ENCODE data around the gene FMN1.

The FMN1 gene

GRCh38 chr15:32802286-32802936 is 392.1 kb downstream of the FMN1 start:
- peak; percentile 58 for DNase-seq

DNA sequence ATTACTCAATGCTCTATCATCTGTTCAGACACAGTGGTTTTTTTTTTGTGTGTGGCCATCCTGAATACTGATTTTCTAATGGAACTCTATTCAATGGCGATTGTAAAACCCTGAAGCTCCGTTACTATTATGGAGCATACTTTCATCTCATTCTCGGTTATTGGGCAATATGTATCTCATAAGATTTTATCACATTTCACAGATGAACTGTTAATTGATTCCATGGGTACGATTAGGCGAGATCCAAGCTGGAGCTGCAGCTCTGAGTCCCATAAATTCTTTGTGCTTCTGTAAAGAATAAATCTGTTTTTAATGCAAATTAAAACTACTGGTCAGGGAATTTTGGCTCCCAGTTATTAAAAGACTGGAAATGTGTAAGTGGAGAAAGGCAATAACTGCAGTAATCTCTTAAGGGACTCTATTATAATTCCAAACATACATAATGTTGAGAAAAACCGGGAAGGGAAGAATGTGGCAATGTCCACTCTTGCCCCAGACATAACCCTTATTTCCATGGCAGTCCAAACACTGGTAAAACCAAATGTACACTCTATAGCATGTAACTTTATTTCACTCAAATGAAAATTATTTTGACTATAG is 394.5 kb downstream of the FMN1 start:
- no peak for DNase-seq

GRCh38 chr15:32796856-32797255 is 397.7 kb downstream of the FMN1 start:
- no peak for DNase-seq

- no peak for DNase-seq
Observed at GRCh38 chr15:32794973-32795372, 399.5 kb downstream of the FMN1 start.

DNA sequence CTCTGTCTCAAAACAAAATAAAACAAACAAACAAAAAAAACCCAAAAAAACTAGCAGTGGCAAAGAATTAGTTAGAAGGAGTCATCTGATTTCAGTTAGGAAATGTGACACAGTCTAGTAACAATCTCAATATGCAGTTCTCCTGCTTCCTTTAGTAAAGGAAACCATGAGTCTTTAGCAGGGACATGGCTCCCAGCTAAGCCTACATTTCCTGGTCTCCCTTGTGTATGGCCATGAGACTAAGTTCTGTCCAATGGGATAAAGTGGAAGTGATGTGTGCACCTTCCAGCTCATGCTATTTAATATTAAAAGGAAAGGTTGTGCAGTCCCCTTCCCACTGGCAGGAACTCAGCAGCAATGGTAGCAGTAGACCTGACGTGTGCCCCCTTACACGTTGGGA is 402.1 kb downstream of the FMN1 start:
- no peak for DNase-seq

GRCh38 chr15:32790352-32790999 is 404.0 kb downstream of the FMN1 start:
- no peak for DNase-seq

GRCh38 chr15:32787949-32788348 is 406.6 kb downstream of the FMN1 start:
- DNase-seq = no peak

DNA sequence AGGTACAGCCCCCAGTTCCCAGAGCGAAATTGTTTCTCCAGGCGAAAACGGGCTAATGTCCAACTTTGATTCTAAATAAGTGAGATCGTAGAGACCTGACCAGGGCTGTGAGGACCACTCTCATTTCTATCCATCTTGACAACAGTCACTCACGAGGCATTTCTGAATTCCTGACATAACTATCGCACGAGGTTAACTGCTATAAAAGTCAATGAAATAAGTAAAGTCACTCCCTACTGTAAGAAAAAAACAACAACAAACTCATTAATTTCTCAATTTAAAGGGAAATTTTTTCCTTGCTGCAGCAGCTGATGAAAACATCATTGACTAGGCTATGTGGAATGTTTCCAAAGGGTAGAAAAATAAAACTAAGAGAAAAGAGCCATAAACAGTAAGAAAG is 407.6 kb downstream of the FMN1 start:
- DNase-seq = no peak

GRCh38 chr15:32784581-32784980 is 409.9 kb downstream of the FMN1 start:
- no peak for DNase-seq

- DNase-seq = no peak
Observed at GRCh38 chr15:32781781-32782180, 412.7 kb downstream of the FMN1 start.

GRCh38 chr15:32778391-32779176 is 415.9 kb downstream of the FMN1 start:
- no peak for DNase-seq

DNA sequence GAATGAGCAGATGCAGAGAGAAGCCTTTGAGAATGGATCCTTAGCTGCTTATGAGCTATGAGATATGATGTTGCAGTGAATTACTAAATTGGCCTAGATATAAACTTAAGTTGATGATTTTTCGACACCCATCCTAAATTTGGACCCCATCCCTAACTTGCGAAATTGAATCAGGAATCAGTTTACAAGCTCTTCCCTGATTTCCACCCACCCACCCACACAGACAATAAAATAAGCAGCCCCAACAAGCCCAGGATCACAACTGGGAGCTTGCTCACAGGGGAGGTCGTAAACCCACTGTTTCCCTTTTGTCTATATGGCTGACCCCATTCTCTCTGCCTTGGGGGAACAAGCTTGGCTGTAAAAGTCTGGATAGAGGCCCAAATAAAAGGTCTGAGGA is 419.4 kb downstream of the FMN1 start:
- DNase-seq = no peak

DNA sequence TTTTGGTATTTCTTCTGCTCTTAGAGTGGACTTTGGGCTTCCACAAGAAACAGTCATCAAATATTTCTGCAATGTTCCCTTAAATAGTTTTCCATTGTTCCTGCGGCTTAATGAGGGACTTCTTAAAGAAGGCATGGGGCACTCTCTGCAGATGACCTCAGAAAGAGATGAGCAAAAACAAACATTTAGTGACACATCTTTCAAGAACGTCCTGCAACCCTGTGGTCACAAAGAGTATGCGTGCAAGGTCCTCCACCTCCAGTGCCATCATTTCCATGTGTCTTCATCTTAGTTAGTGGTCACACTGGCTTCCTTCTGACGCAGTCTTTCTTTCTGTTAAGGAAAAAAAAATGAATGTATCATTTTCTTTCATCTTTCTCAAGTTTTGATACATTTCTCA is 420.5 kb downstream of the FMN1 start:
- DNase-seq = peak; percentile 36

DNA sequence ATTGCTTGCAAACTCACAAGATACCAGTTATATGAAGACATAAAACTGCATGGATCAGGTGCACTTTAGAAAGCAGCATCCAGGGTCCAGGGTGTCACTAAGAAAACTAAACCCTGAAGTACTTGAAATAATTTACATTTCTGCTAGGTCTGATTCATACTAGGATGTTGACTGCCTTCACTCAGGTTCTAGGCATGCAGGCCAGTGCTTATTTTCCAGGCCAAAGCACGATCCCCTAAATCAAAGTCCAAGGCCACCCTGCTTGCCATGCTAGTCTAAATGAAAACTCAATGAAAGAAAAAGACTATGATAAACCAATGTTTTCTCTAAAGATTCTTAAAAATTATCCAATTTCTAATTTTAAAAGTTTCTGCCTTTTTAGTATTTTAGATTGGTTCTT is 427.3 kb downstream of the FMN1 start:
- no peak for DNase-seq

GRCh38 chr15:32766101-32766500 is 428.4 kb downstream of the FMN1 start:
- no peak for DNase-seq

DNA sequence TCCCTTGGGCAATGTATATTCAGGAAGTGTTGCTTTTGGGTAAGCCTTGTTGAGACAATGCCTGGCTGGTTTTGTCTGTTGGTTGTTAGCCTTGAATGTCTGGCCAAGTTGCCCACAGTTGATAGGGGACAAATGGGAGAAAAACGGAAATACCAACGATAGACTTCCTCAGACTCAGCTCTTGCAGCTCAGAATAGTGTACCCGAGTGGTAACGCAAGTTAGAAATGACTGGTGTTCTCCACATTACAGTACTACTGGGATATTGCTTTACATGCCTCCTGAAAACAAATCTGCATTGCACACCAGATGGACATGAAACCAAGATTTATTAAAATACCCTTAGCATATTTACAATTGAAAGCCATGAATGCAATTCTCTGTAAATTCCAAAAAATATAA is 429.3 kb downstream of the FMN1 start:
- no peak for DNase-seq

DNA sequence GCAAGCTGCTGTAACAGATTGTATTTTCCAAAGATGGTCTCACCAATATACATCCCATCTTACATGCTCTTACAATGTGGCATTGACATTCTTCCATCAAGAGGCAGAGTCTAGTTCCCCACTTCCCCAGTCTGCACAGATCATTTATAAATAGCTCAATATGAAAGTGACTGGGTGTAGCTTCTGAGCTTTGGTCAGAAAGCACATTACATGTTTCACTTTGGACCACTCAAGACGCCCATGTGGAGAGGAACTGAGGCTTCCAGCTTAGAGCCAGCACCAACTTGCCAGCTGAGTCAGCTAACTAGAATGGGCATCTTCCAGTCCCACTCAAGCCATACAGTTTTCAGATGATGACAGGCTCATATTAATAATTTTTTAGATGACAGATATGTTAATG is 431.2 kb downstream of the FMN1 start:
- DNase-seq = no peak

GRCh38 chr15:32757426-32757825 is 437.1 kb downstream of the FMN1 start:
- no peak for DNase-seq

- no peak for DNase-seq
Observed at GRCh38 chr15:32750979-32751378, 443.5 kb downstream of the FMN1 start.

DNA sequence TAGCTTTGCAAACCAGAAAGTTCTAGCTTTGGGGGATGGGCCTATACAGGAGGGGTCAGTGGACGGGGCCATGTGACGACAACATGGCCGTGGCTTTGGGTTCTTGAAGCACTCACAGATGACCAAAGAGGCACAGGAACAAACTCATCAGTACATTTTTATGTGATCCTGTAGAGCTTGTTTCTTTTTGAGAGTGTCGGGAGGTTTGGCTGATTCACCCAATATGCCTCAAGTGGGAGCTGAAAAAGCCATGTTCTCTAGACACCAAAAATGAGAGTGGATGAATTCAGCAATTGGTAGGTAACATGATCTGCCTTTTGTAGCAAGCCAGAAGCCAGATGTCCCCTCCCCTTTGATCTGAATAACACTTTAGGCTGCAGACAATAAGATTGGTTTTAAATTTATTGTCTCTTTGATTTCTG is 446.6 kb downstream of the FMN1 start:
- DNase-seq = no peak

DNA sequence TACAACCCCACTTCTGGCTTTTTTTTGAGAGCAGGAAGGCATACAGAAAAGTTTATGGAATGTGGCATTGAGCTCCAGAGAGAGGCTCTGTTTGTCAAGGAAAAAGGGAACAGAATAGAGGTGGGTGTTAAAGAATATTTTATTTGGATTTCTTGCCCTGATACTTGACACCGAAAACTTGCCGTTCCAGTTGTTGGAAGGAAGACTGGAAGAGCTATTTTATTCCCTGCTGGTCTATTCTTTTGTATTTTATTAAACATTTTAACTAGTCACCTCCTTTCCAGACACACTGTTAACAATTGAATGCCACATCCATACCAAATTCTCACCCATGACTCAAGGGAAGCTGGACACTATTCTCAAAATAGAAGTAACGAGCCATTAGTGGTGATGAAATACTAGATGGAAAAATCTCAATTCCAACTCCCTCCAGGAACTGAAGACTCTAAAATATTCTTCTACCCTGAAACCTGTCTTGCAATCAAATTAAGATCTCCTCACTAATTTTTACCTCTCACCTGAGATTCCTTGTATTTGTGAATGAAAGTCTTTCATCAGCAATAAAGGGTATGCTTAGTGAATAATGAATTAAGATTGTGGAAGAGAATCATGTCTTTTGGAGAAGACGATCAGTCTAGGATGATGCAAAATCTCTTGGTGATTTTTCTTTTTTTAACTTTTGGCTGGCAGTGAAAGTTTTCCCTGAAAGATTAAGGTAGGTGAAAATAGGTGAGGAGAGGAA is 448.2 kb downstream of the FMN1 start:
- DNase-seq = no peak

DNA sequence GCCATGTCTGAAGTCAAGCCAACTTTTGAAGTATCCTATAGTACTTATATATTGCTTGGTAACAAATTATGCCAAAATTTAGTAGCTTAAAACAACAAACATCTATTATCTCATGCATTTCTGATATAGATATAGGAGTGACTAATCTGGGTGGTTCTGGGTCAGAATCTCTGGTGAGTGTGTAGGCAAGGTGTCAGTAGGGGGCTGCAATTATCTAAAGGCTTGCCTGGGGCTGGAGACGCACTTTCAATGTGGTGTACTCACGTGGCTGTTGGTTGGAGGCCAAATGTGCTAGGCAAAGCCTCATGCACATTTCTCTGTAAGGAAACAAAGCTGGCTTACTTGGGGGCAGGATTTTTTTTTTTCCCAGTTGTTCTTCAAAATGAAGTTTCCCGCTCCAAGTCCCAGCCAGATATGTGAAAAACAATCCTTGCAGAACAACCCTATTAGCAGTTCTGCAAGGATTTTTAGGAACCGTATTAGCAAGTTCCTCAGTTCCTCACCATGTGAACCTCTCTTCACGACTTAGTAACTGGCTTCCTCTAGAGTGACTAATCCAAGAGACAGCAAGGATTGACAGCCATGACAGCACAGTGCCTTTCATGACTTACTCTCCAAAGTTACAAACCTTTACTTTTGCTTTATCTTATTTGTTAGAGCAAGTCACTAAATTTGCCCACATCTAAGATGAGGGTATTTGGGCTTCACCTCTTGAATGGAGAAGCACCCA is 450.9 kb downstream of the FMN1 start:
- no peak for DNase-seq

Data from amniotic stem cell (primary cell).